SK-N-SH (cell line): ENCODE data around the gene PMVK. TPM values are rescaled to one million over a fixed set of nuclear protein-coding genes. Genes with fewer than 3 reads are reported as not detected.
A peak's percentile ranks its signal among the peaks of the same experiment; 100 is the strongest.

ENCODE experiments used
- CTCF ChIA-PET: fragments of 300-600, 350-600 bp; formaldehyde crosslinking; extraction: SDS; loops from one replicate; lab custom pipeline; 2021; lab: Yijun Ruan, JAX
- POLR2A ChIA-PET: fragments of 350-600 bp; sonication (Branson Sonifier 250); formaldehyde crosslinking; extraction: SDS; loops from one replicate; lab custom pipeline; 2020; ENCODE audit warnings: antibody characterized with exemption, inconsistent platforms; lab: Yijun Ruan, JAX
- DNase-seq: peaks from one replicate; pipeline ENCODE4 v3.0.0; 2012
- H2AFZ ChIP-seq: fragments of 200-600 bp; sonication (generic); 2 replicates; pipeline ENCODE4 v1.8.1; 2016; ENCODE audit warnings: antibody characterized with exemption, mild to moderate bottlenecking, low read depth
- H3F3A ChIP-seq: fragments of 200-600 bp; sonication (generic); replicated peaks from 2 replicates; pipeline ENCODE3; 2016; ENCODE audit warnings: antibody characterized with exemption, mild to moderate bottlenecking; ENCODE audit not compliant: insufficient read depth
- H3K27ac ChIP-seq, 2 experiments: fragments of 200-500 bp in 1 of 2; fragments of 200-600 bp in 1 of 2; sonication (Bioruptor generic) in 1 of 2; sonication (generic), shearing (Covaris generic) in 1 of 2; 2 replicates each; pipeline versions ENCODE4 v1.5.1 to v1.6.1; 2014 to 2016; ENCODE audit warnings: low read depth in 2 of 2, inconsistent platforms in 1 of 2, low read length in 1 of 2, mild to moderate bottlenecking in 1 of 2, mixed read lengths in 1 of 2
- H3K27me3 ChIP-seq: fragments of 200-600 bp; sonication (generic), shearing (Covaris generic); 2 replicates; pipeline ENCODE4 v1.6.1; 2016; ENCODE audit warnings: mixed run types; ENCODE audit not compliant: insufficient read depth
- H3K36me3 ChIP-seq, 2 experiments: fragments of 200-500 bp in 1 of 2; fragments of 200-600 bp in 1 of 2; sonication (Bioruptor generic) in 1 of 2; sonication (generic) in 1 of 2; replicated peaks in 1 of 2; 2 replicates each; pipeline versions ENCODE3 to v1.5.1; 2014 to 2016; ENCODE audit warnings: low read length in 1 of 2, mild to moderate bottlenecking in 1 of 2; ENCODE audit not compliant: insufficient read depth in 2 of 2, control insufficient read depth in 1 of 2
- H3K4me1 ChIP-seq, 2 experiments: fragments of 200-500 bp in 1 of 2; fragments of 200-600 bp in 1 of 2; sonication (Bioruptor generic) in 1 of 2; sonication (generic), shearing (Covaris generic) in 1 of 2; 2 replicates each; pipeline versions ENCODE4 v1.5.1 to v1.6.1; 2014 to 2016; ENCODE audit warnings: low read depth in 1 of 2, low read length in 1 of 2, mixed run types in 1 of 2; ENCODE audit not compliant: insufficient read depth in 2 of 2, control insufficient read depth in 1 of 2
- H3K4me2 ChIP-seq: fragments of 200-600 bp; sonication (generic), shearing (Covaris generic); 2 replicates; pipeline ENCODE4 v1.6.1; 2017; ENCODE audit warnings: mixed run types
- H3K4me3 ChIP-seq, 2 experiments: fragments of 200-500 bp in 1 of 2; fragments of 200-600 bp in 1 of 2; sonication (Bioruptor generic) in 1 of 2; sonication (generic), shearing (Covaris generic) in 1 of 2; 2 replicates each; pipeline versions ENCODE4 v1.5.1 to v1.8.1; 2014 to 2016; ENCODE audit warnings: low read depth in 2 of 2, inconsistent platforms in 1 of 2, low read length in 1 of 2, mild to moderate bottlenecking in 1 of 2, mixed read lengths in 1 of 2, moderate library complexity in 1 of 2
- H3K79me2 ChIP-seq: fragments of 200-600 bp; sonication (generic); 2 replicates; pipeline ENCODE4 v1.8.1; 2017; ENCODE audit warnings: mild to moderate bottlenecking; ENCODE audit not compliant: insufficient read depth
- H3K9ac ChIP-seq: fragments of 200-600 bp; sonication (generic); 2 replicates; pipeline ENCODE4 v1.6.1; 2017; ENCODE audit warnings: mixed run types
- H3K9me2 ChIP-seq: fragments of 200-600 bp; sonication (generic); 2 replicates; pipeline ENCODE4 v1.6.1; 2017; ENCODE audit warnings: mixed run types
- H3K9me3 ChIP-seq: fragments of 200-600 bp; sonication (generic); 2 replicates; pipeline ENCODE4 v1.6.1; 2017; ENCODE audit warnings: mixed run types, mild to moderate bottlenecking, moderate library complexity
- H4K20me1 ChIP-seq: fragments of 200-600 bp; sonication (generic); 2 replicates; pipeline ENCODE4 v1.6.1; 2017; ENCODE audit warnings: mild to moderate bottlenecking, mixed run types; ENCODE audit not compliant: insufficient read depth
- CHD2 ChIP-seq: fragments of 150-350 bp; IDR thresholded peaks from 2 replicates; pipeline ENCODE4 v1.6.1; 2018; ENCODE audit warnings: low read length; ENCODE audit not compliant: partially characterized antibody
- ELF1 ChIP-seq: IDR thresholded peaks from 2 replicates; pipeline ENCODE4 v1.4.0; 2012
- MXI1 ChIP-seq: IDR thresholded peaks from 2 replicates; pipeline ENCODE4 v1.6.1; 2012; ENCODE audit warnings: mild to moderate bottlenecking, low read depth, low read length, improper control_type of control experiment
- NRF1 ChIP-seq: IDR thresholded peaks from 2 replicates; pipeline ENCODE4 v1.6.1; 2012; ENCODE audit warnings: low read depth, mild to moderate bottlenecking, low read length
- POLR2AphosphoS5 ChIP-seq: IDR thresholded peaks from 2 replicates; pipeline ENCODE4 v1.6.1; 2012; ENCODE audit warnings: low read depth, low read length
- RFX5 ChIP-seq: IDR thresholded peaks from 2 replicates; pipeline ENCODE4 v1.6.1; 2012; ENCODE audit warnings: mild to moderate bottlenecking, improper control_type of control experiment, low read length
- TAF1 ChIP-seq: IDR thresholded peaks from 2 replicates; pipeline ENCODE4 v1.6.1; 2012; ENCODE audit warnings: low read depth, mild to moderate bottlenecking, low read length, moderate library complexity, borderline replicate concordance
- YY1 ChIP-seq: IDR thresholded peaks from 2 replicates; pipeline ENCODE4 v1.4.0; 2012; ENCODE audit warnings: low read depth, mild to moderate bottlenecking
- WGBS: methylation state at CpG from one replicate; pipeline ENCODE4 v1.1.6; 2017; ENCODE audit warnings: low lambda C conversion rate; 5-methylcytosine and 5-hydroxymethylcytosine counted together
- polyA plus RNA-seq, 3 experiments: library from polyadenylated mRNA; depleted of rRNA; stranded (reverse); fragments of >200 nt; gene quantifications; 2 replicates each; pipeline ENCODE4 v1.2.3, GENCODE V29; 2012

Gene PMVK
- polyA plus RNA-seq, 1 of the 3 experiments (the other 2 are of a cell fraction) = 59.6 TPM

DNA sequence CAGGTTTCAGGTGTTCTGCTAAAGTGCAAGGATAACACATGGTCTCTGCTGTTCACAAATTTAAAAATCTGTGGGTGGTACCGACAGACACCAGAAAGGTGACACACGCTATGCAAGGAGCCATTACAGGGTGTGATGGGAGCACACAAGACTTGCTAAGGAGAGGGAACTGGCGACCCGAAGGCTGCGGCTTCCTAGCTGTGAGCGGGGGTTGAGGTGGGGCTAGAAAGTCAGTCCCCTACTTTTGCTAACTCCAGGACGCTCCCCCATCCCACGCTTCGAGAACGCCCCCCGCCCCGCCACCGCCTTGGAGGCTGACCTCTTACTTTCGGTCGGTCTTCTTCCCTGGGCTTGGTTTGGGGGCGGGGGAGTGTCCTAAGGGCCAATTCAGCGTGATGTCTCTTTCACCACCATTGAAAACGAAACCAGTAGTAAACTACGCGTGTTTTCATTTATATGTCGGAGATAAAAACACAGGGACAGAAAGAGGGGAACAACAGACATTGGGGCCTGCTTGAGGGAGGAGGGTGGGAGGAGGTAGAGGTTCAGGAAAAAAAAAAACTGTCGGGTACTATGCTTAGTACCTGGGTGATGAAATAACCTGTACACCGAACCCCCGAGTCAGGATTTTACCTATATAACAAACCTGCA, 39.0 kb upstream of the PMVK start:
- ChIA-PET CTCF (interaction anchor here (1.0 to 37.5 kb wide), 5 partner anchors 9 to 79 kb away, joined by 3 to 640 read pairs (median 6); partner anchors contain the start of genes ADAM15, LENEP, PBXIP1 and ZBTB7B), POLR2A (interaction anchor here (3.1 kb wide), 1 partner anchor 18 kb away, joined by 13 read pairs; the partner anchor contains the start of gene LENEP)
- Histone ChIP-seq H3K9me2 (no peaks in the 10 kb centered on the region), H3K9ac (peak overlapping the region; percentile 88), H3K36me3 (peaks cover 7 to 10% of the 10 kb centered on the region in 2 experiments), H3F3A (peaks cover 36% of the 10 kb centered on the region), H3K4me2 (peak overlapping the region; percentile 91), H2AFZ (peak overlapping the region; percentile 40), H3K27me3 (no peaks in the 10 kb centered on the region), H4K20me1 (no peaks in the 10 kb centered on the region), H3K79me2 (peaks cover 69% of the 10 kb centered on the region), H3K9me3 (no peaks in the 10 kb centered on the region), H3K27ac (peak overlapping the region; percentile 99 to 100), H3K4me1 (peaks cover 27 to 56% of the 10 kb centered on the region in 2 experiments), H3K4me3 (peak overlapping the region; percentile 67 to 79)
- TF ChIP-seq RFX5 (0 out of 2 replicates have a peak, but pooled peaks have one; percentile 14), MXI1 (0 out of 2 replicates have a peak, but pooled peaks have one; percentile 27), CHD2 (no peak), YY1 (peak; percentile 51; the same call in 1 of the 2 replicates), POLR2AphosphoS5 (peak; percentile 15; the same call in 1 of the 2 replicates)
- under 1% methylated on average over 24 of the region's 24 CpGs for WGBS
- DNase-seq = no peak

DNA sequence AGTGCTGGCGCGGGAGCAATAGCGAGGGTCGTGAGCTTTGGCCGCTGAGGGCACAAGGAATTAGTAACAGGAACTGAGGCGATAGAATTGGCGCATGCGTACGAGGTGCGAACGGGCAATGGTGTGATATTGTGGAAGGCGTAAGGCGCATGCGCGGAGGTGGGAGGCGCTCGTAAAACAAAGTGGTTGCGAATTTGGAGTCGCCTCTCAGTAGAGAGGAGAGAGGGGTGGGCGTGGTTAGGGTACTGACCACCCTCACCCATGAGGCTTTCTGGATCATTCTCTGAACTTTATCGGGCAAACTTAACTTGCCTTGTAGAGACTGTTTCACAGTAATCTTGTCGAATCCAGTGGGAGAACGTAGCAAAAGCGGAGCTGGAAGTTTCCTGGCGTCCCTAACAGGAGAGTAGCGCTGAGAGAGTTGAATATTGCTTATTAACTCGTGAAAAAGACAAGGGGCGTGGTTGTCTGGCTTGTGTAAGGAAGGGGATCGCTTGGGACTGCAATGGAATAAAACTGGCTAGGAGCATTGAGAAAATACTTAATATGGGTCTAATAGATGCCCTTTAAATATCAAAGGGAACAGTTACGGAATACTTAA, 38.4 kb upstream of the PMVK start:
- under 1% methylated on average over 30 of the region's 30 CpGs for WGBS
- TF ChIP-seq POLR2AphosphoS5 (peak; percentile 86; the same call in 1 of the 2 replicates), RFX5 (no peak), TAF1 (peak; percentile 50; the same call in 1 of the 2 replicates), ELF1 (no peak), NRF1 (peak; percentile 92)
- TF ChIP-seq, all 33 proteins: peak for 3
- peaks cover 36% of the 10 kb centered on the region for H3F3A ChIP-seq
- H3K9me2 ChIP-seq = no peaks in the 10 kb centered on the region
- H3K4me3 ChIP-seq = peak overlapping the region; percentile 67 to 79
- no peaks in the 10 kb centered on the region for H3K27me3 ChIP-seq
- ChIA-PET CTCF (interaction anchor here (1.0 to 37.5 kb wide), 6 partner anchors 14 to 76 kb away, joined by 6 to 640 read pairs (median 8); partner anchors contain the start of genes ADAM15, LENEP, PBXIP1 and ZBTB7B), POLR2A (interaction anchor here (3.1 kb wide), 1 partner anchor 19 kb away, joined by 13 read pairs; the partner anchor contains the start of gene LENEP)
- peak; percentile 77 for DNase-seq
- H2AFZ ChIP-seq = peak overlapping the region; percentile 24; the same call in 1 of the 2 replicates
- peak overlapping the region; percentile 91 for H3K4me2 ChIP-seq
- peak overlapping the region; percentile 88 for H3K9ac ChIP-seq
- peak overlapping the region; percentile 99 to 100 for H3K27ac ChIP-seq
- H4K20me1 ChIP-seq = no peaks in the 10 kb centered on the region
- peaks cover 69% of the 10 kb centered on the region for H3K79me2 ChIP-seq
- peaks cover 7 to 10% of the 10 kb centered on the region in 2 experiments for H3K36me3 ChIP-seq
- peaks cover 27 to 56% of the 10 kb centered on the region in 2 experiments for H3K4me1 ChIP-seq
- H3K9me3 ChIP-seq = no peaks in the 10 kb centered on the region
